ENCODE data around the gene SLC16A11.

GRCh38 chr17:7041607-7042500 lies 2.0 kb downstream of the SLC16A11 start:
- no peak for TF ChIP-seq CTCF (IDR thresholded peaks at IDR 0.05; ENCODE audit: poor library complexity, severe bottlenecking)
- TF ChIP-seq TAF1 (IDR thresholded peaks at IDR 0.05; ENCODE audit: low read depth) = no peak
- no peak for TF ChIP-seq EZH2 (IDR thresholded peaks at IDR 0.05; ENCODE audit: borderline replicate concordance, insufficient read depth, low read length, poor library complexity, severe bottlenecking)
- no peak for TF ChIP-seq RAD21 (conservative IDR thresholded peaks at IDR 0.05)
